Esophagus muscularis mucosa (tissue), 4 donors: ENCODE measurements around the gene CDKN2C.

Source experiments
- EP300 ChIP-seq: sonication (generic); formaldehyde crosslinking; IDR thresholded peaks from one replicate; pipeline ENCODE4 v1.6.1; 2017; ENCODE audit warnings: antibody characterized with exemption
- POLR2A ChIP-seq: fragments of 450-650 bp; IDR thresholded peaks from one replicate; pipeline ENCODE4 v1.6.1; 2017; ENCODE audit warnings: antibody characterized with exemption, moderate library complexity, mild to moderate bottlenecking, low read depth
- POLR2AphosphoS5 ChIP-seq, 2 donors: sonication (generic); formaldehyde crosslinking; IDR thresholded peaks; one replicate each; pipeline ENCODE4 v1.6.1; 2017; ENCODE audit warnings: antibody characterized with exemption in 2 of 2
- TF ChIP-seq, protein P1 (sequence below), 3 experiments: fragments of 200-600 bp in 2 of 3; fragments of 450-650 bp in 1 of 3; sonication (generic) in 2 of 3; IDR thresholded peaks; one replicate each; pipeline ENCODE4 v1.5.1; 2017 to 2019; ENCODE audit warnings: antibody characterized with exemption in 3 of 3, mild to moderate bottlenecking in 2 of 3, moderate library complexity in 1 of 3

DNA sequence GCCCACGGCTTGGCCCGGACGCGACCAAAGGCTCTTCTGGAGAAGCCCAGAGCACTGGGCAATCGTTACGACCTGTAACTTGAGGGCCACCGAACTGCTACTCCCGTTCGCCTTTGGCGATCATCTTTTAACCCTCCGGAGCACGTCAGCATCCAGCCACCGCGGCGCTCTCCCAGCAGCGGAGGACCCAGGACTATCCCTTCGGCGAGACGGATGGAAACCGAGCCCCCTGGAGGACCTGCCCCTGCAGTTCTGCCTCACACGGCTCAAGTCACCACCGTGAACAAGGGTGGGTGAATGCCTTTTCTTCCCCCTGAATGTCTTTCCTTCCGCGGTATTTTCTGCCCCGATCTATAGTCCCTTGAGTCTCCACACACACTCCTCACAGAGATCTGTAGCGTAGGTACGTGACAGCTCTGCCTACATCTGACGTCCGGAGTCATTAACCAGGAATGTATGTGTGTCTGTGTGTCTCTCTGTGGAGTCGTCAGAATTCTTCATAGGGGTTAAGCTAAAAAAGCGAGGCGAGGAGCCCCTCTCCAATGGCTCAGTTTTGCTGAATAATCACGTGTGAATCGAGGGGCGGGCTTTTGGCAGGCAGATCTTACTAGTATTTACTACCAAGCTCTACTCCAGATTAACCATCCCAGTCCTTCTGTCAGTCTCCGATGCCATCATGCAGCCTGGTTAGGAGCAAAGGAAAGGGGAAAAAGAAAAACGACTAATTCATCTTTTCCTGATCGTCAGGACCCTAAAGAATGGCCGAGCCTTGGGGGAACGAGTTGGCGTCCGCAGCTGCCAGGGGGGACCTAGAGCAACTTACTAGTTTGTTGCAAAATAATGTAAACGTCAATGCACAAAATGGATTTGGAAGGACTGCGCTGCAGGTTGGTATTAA is at the start of gene CDKN2C:
- TF ChIP-seq, protein P1, sequence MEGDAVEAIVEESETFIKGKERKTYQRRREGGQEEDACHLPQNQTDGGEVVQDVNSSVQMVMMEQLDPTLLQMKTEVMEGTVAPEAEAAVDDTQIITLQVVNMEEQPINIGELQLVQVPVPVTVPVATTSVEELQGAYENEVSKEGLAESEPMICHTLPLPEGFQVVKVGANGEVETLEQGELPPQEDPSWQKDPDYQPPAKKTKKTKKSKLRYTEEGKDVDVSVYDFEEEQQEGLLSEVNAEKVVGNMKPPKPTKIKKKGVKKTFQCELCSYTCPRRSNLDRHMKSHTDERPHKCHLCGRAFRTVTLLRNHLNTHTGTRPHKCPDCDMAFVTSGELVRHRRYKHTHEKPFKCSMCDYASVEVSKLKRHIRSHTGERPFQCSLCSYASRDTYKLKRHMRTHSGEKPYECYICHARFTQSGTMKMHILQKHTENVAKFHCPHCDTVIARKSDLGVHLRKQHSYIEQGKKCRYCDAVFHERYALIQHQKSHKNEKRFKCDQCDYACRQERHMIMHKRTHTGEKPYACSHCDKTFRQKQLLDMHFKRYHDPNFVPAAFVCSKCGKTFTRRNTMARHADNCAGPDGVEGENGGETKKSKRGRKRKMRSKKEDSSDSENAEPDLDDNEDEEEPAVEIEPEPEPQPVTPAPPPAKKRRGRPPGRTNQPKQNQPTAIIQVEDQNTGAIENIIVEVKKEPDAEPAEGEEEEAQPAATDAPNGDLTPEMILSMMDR (IDR thresholded peaks at IDR 0.05) = no peak
- peak; percentile 35 for TF ChIP-seq POLR2A
- no peak for TF ChIP-seq EP300
- TF ChIP-seq POLR2AphosphoS5 (IDR thresholded peaks at IDR 0.05) = peak; percentile 71 to 89
